SHP77 (cell line): ENCODE results near the gene NQO1.

Experiments
- DNase-seq, 2 experiments: peaks; one replicate each; lab custom pipeline; 2025; lab: John Stamatoyannopoulos, UW

NQO1 gene

DNA sequence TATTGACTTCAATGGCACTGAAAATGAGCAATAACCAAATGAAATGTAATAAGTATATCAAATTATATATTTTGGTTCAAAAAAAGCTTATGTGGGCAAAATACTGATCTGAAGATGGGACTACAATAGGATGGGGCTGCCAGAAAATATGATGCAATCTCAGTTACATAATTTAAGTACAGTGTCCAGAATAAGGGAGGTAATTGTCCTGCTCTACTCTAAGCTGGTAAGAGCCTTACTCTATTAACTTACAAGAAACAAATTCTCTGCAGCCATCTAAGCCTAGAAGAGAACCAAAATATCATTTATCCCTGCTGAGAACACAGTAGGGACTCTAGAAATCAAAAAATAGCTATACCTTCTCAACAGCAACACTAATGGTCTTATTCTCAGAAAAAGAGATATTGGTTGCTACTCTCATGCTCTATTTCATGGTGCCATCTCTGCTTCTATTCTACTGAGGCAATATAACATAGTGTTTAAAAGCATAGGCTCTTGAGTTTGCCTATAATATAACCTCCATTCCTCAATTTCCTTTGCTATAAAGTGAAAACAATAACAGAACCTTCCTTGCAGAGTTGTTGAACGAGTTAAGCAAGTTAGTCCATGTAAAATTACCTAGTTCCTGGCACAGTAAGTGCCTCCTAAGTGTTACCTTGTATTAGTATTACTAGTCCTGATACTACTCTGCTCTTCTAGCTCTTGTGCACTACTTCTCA, 19.9 kb downstream of the NQO1 start:
- DNase-seq, result no peak

DNA sequence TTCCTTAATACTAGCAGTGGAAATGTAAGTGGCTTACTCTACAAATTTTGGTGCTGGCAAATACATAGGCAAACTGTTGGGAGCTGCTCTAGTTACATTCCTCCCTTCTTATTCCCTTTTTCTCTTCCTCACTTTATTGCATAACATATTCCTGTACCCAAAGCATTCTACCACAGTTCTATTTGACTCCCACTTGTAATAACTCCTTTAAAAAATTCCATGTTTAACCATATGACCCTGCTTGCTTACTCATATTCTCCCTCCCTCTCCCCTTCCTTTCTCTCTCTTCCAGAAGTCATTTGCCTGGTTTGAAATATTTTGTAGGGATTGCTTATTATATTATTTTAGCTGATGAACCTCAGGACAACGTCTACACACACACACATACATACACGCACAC, 22.7 kb downstream of the NQO1 start:
- no peak for DNase-seq

DNA sequence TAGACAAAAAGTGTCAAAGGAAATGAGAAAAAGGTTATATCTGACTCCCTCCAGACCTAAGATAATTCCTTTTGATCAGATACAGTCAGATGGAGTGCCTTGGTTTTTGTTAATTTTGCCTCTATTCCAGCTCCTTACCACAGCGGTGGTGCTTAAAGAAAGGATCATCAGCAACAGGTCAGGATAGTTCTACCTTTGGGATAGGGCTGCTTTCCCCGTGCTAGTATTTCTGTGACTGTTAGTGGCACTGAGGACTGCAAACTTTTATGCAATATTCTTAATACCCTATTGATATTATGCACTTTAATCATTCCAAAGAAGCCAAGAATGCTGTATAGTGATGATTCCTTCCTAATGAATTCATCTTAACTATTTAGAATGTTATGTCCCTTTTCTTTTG, 24.5 kb downstream of the NQO1 start:
- DNase-seq, result no peak

DNA sequence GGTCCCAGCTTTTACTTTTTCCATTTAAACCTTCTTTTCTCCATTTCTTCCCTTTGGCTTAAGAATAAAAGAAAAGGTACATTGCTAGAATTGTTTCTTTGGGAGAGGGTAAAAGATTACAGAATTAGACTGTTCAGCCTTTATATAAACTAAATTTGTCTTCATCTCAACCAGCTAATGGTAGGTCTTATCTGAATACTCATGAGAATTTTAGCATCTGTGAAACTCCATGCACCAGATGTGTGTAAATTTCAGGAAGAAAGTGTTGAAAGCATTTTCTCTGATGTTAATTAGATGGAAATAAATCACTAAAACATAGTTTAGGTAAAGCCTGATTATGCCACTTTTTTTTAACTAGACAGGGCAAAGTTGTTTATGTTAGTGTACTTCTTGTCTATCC, 24.9 kb downstream of the NQO1 start:
- DNase-seq, result no peak

DNA sequence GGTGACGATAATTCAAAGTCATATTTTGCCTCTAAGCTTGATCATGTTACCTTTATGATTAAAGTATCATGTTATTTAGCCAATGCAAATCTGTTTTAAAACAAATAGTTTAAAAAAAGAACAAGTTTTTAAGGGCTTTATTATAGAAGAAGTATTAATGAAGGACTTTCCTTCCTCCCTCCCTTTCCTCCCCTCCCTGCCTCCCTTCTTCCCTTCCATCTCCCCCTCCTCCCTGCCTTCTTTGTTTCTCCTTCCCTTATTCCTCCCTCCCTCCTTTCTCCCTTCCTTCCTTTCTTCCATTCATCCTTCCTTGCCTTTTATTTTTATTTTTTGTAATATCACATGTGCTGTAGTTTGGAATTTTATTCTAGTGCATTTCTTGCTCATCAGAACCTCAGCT, 26.4 kb downstream of the NQO1 start:
- no peak for DNase-seq

DNA sequence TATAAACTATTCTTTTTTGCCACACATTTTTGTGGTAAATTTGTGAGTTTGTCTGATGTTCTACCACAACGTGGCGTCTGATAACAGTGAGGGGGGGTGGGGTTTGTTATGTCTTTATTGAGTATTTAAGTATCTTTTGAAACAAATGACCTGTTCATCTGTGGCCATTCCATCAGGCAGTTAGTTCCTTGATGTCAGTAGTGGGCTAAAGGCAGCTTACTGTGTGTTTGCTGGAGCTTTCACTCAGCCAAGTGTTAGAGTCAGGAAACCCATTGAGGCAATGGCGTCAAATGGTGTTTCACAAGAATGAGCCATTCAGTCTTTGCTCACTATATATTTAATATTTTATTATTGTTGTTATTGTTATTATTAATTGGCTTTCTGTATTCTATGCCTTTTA, 28.0 kb downstream of the NQO1 start:
- no peak for DNase-seq

DNA sequence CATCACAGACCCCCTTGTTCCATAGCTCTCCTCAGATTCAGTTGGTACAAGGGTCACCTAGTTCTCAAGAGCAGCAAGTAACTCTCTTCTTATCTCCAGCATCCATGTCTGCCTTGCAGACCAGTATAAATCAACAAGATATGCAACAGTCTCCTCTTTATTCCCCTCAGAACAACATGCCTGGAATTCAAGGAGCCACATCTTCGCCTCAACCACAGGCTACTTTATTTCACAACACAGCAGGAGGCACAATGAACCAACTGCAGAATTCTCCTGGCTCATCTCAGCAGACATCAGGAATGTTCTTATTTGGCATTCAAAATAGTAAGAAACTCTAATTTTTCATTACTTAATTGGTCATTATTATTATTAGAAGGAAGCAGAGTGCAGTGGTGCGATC, 32.4 kb downstream of the NQO1 start:
- DNase-seq, result no peak

DNA sequence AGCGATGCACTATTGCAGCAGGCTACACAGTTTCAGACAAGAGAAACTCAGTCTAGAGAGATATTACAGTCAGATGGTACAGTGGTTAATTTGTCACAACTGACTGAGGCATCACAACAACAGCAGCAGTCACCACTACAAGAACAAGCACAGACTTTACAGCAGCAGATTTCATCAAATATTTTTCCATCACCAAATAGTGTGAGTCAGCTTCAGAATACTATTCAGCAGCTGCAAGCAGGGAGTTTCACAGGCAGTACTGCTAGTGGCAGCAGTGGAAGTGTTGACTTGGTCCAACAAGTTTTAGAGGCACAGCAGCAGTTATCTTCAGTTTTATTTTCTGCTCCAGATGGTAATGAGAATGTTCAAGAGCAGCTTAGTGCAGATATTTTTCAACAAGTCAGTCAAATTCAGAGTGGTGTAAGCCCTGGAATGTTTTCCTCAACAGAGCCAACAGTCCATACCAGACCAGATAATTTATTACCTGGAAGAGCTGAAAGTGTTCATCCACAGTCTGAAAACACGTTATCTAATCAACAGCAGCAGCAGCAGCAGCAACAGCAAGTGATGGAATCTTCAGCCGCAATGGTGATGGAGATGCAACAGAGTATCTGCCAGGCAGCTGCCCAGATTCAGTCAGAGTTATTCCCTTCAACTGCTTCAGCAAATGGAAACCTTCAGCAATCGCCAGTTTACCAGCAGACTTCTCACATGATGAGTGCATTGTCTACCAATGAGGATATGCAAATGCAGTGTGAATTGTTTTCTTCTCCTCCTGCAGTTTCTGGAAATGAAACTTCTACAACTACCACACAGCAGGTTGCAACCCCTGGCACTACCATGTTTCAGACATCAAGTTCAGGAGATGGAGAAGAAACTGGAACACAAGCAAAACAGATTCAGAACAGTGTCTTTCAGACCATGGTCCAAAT, 34.1 kb downstream of the NQO1 start:
- no peak for DNase-seq

DNA sequence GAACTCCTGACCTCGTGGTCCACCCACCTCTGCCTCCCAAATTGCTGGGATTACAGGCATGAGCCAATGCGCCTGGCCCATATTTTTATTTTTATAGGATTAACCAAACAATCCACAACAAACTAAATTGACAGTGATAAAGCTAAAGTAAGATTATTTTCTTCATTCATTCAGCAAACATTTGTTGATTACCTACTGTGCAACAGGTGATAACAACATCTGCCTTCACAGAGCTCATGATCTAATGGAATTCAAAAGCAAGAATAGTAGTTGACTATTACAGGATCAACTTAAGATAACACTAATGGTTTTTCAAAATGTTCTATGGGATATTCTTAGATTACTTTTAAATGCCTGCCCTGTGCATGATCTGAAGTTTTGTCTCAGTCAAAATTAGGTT, 37.8 kb downstream of the NQO1 start:
- DNase-seq, result no peak

DNA sequence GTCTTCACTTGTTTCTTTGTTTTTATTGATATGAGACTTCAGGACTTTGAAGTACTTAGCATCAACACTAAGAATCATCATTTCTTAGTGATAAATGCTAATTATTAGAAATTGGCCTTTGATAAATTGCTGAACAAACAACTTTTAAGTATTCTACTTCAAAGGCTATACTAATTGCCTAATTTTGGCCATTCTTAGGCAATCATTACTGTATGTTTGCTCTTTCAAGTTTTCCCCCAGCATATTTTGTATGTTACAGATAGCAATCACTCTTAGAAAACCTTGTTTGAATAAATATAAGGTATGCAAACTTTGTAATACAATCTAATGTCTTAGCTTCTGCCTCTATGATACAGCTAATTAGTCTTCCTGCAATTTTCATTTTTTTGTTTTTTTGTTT, 46.0 kb downstream of the NQO1 start:
- no peak for DNase-seq

DNA sequence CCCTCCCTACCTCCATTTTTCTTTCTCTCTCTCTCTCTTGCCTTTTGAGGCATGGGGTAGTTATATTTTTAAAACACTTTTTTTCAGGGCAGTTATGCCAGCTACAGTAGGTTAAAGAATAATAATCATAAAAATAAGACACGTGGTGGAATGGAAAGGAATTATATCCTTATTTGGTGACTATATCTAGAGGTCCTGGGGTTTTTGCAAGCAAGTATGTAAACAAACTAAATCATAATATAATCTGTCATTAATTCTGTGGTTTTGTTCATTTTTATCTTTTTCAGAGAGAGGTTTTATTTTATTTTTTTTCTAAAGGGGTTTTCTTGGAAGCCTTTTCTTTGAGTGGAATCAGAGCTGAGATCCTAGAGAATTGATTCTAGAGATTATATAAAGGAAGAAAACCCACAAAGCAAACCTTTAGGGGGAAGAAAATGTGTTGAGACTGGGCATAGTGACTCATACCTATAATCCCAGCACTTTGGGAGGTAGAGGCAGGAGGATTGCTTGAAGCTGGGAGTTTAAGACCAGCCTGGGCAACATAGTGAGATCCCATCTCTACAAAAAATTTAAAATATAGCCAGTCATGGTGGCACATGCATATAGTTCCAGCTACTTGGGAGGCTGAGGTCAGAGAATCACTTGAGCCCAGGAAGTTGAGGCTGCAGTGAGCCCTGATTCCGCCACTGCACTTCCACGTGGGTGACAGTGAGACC, 53.2 kb downstream of the NQO1 start:
- no peak for DNase-seq

DNA sequence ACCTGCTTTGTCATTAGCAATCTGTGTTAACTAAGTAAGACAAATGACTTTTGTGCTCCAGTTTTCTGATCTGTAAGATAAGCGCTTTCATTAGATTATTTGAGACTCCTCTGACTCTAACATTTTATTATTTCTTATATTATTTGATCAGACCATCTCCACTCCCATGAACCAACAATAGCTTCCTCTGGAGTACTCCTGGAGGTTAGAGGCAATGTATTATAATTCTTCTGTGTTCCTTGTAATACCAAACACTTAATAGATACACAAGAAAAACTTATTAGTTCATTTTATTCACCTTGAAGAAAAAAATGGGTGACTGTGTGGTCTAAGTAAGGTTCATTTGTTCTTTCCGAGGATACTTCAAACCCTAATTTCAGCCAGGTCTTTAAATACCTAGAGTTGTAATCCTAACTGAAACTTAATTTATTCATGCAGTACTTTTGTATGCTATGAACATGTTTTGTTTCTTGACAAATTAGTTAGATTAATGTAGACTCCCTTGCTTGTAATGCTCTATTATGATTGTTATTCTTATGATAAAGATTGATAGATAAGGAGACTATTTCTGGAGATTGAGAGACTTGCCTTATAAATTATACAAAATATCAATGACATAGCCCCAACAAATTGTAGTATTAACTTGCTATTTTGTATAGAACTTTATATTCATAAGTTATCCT, 53.9 kb downstream of the NQO1 start:
- no peak for DNase-seq

DNA sequence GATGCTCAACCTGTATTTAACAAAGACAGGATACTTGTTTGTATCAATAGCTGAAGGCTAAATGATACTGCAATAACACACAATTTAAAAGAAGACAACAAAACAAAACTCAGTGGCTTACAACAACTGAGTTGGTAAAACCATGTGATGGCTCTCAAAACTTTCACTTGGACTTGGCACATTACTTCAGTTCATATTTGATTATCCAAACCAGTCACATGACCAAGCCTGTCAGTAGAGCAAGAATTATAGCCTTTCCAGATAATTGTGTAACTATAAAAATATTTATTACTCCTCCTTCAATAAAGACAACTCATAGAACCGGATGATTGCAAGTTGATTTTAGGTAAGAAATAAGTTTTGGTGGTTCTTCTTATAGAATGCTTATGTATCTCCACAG, 56.8 kb downstream of the NQO1 start:
- DNase-seq, result no peak

DNA sequence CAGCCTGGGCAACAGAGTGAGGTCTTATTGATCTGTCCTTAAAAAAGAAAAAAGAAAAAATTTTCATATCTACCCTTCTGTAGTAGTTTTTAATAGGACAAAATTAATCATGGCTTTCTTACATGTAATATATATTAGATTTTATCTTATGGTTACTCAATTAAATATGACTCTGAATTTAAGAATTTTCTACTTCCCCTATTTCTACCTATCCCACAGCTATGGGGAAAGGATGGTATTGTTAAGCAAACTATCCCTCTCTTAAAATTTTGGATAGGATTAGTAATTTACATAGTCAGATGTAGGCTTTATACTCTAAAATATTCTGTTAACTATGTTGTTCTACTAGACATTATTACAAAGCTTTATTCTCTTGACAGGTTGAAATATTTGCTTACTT, 62.5 kb downstream of the NQO1 start:
- no peak for DNase-seq

DNA sequence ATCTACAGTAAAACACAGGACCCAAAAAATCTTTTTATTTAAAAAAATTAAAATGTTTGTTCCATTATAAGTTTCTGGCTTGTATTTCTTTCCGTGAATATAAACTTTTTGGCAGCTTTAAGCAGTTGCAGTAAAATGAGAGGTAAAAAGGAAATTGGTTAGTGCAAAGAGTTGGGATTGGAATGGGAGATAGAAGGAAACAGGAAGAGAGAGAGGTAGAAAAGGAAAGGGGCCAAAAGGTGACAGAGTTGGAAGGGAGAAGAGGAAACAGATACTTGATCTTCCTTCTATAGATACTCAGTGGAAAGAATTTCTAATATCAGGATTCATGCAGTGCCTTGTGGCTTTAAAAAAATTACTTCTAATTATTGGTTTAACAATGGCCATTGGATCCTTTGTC, 63.5 kb downstream of the NQO1 start:
- no peak for DNase-seq

DNA sequence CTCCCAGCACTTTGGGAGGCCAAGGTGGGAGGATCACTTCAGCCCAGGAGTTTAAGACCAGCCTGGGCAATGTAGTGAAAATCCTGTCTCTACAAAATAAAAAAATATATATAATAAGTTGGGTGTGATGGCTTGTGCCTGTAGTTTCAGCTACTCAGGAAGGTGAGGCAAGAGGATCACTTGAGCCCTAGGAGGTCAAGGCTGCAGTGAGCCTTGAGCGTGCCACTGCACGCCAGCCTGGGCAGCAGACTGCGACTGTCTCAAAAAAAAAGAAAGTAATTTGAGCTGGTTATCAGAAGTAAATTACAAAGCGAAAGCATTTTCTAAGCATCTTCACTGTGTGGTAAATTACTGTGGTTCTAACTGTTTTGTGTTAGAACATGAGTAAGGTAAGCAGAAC, 66.2 kb downstream of the NQO1 start:
- DNase-seq, result no peak
